ENCODE measurements around the gene PLAC8L1. TPM values are rescaled to one million over a fixed set of nuclear protein-coding genes. Genes with fewer than 3 reads are reported as not detected.

Gene PLAC8L1
- total and polyA plus RNA-seq, 2 of the 8 experiments (the other 6 are each of a cell fraction or from before 2014, with no cell fraction given), result 0.42 TPM; not detected in 1

DNA sequence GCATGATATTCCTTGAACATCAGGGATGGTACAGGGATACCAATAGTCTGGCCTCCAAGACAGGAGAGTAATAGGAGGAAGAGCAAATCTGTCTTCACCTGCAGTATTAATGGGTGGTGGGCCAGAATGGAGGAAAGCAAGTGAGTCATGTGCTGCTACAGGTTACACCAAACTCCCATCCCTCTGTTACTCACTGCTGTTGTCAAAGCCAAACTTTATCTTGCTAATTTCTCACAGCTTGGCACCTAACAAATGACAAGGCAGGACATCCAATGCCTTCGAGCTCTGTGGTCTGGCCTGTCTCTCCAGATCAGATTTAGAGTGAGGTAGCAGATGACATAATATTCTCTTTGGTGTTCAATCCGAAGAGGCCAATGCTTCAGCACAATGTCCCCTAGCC lies 26.8 kb downstream of the PLAC8L1 start:
- Histone ChIP-seq H2AK5ac (ENCODE audit: low read depth, low read length) (no peak overlapping the region), H3K79me1 (ENCODE audit: low read depth, low read length) (no peaks in the 10 kb centered on the region), H3K18ac (ENCODE audit: extremely low read depth, low read length) (no peak overlapping the region; the same call in 1 of the 2 replicates), H4K5ac (ENCODE audit: insufficient read length, low read depth, low read length) (no peak overlapping the region), H2BK5ac (ENCODE audit: low read depth, low read length) (no peak overlapping the region), H2AFZ (ENCODE audit: low read length) (no peak overlapping the region), H3K4me1 (replicated peaks in 1 of 4; ENCODE audit: control insufficient read depth in 3 of 4, insufficient read depth in 4 of 4, low read length in 3 of 4) (peaks cover 3 to 27% (median 18%) of the 10 kb centered on the region in 4 experiments; a peak in 6 of 7 replicates), H2BK120ac (replicated peaks; ENCODE audit: low read depth, low read length) (peak overlapping the region; percentile 82), H3K36me3 (ENCODE audit: control insufficient read depth in 2 of 4, insufficient read depth in 4 of 4, low read length in 3 of 4) (no peaks in the 10 kb centered on the region), H3K4me3 (ENCODE audit: extremely low read depth in 1 of 4, insufficient read depth in 2 of 4, low read depth in 3 of 4, low read length in 4 of 4) (no peak overlapping the region; a peak in 1 of 8 replicates), H3K27me3 (replicated peaks in 1 of 4; ENCODE audit: control insufficient read depth in 3 of 4, extremely low read depth in 1 of 4, insufficient read depth in 3 of 4, low read length in 3 of 4) (no peaks in the 10 kb centered on the region; a peak in 1 of 7 replicates), H2BK12ac (ENCODE audit: low read depth, low read length) (peak overlapping the region; percentile 13; the same call in 1 of the 2 replicates), H3K56ac (replicated peaks; ENCODE audit: insufficient read length, low read depth, low read length) (no peak overlapping the region), H2BK15ac (ENCODE audit: low read length) (no peak overlapping the region), H3K23ac (ENCODE audit: insufficient read length) (no peak overlapping the region), H3K79me2 (ENCODE audit: control insufficient read depth in 1 of 2, insufficient read depth in 2 of 2, low read length in 2 of 2) (no peaks in the 10 kb centered on the region), H3K4ac (replicated peaks; ENCODE audit: insufficient read length, low read depth, low read length) (no peak overlapping the region), H3K23me2 (ENCODE audit: low read depth, low read length) (0 out of 2 replicates have a peak, but pooled peaks cover under 1% of the 10 kb centered on the region), H3K9me3 (ENCODE audit: insufficient read depth in 2 of 2, low read depth in 1 of 2, low read length in 1 of 2) (no peaks in the 10 kb centered on the region), H4K91ac (replicated peaks; ENCODE audit: insufficient read length, low read length) (no peak overlapping the region), H3K14ac (ENCODE audit: insufficient read length) (no peak overlapping the region), H4K20me1 (replicated peaks in 1 of 2; ENCODE audit: control insufficient read depth in 1 of 2, insufficient read depth in 2 of 2, low read length in 2 of 2) (no peaks in the 10 kb centered on the region), H3K27ac (ENCODE audit: low read depth, low read length) (no peak overlapping the region), H2BK20ac (ENCODE audit: low read length) (peak overlapping the region; percentile 18; the same call in 1 of the 2 replicates), H3K9ac (replicated peaks in 1 of 4; ENCODE audit: extremely low read depth in 1 of 4, low read depth in 3 of 4, low read length in 3 of 4) (no peak overlapping the region), H4K8ac (ENCODE audit: extremely low read depth, insufficient read depth, low read length) (no peak overlapping the region), H3K4me2 (ENCODE audit: insufficient read depth in 1 of 2, low read depth in 2 of 2, low read length in 2 of 2) (peak overlapping the region; percentile 36 to 39; a peak in 3 of 4 replicates)
- TF ChIP-seq NANOG (IDR thresholded peaks at IDR 0.05; ENCODE audit: insufficient read depth, low read depth, low read length, poor library complexity, severe bottlenecking) (no peak), SIN3A (conservative IDR thresholded peaks at IDR 0.05 in 1 of 2, IDR thresholded peaks at IDR 0.05 in 1 of 2; ENCODE audit: low read depth in 1 of 2, low read length in 2 of 2) (peak in 1 of 2 experiments; percentile 67; a peak in 2 of 4 replicates)
- TF ChIP-seq, protein P1, sequence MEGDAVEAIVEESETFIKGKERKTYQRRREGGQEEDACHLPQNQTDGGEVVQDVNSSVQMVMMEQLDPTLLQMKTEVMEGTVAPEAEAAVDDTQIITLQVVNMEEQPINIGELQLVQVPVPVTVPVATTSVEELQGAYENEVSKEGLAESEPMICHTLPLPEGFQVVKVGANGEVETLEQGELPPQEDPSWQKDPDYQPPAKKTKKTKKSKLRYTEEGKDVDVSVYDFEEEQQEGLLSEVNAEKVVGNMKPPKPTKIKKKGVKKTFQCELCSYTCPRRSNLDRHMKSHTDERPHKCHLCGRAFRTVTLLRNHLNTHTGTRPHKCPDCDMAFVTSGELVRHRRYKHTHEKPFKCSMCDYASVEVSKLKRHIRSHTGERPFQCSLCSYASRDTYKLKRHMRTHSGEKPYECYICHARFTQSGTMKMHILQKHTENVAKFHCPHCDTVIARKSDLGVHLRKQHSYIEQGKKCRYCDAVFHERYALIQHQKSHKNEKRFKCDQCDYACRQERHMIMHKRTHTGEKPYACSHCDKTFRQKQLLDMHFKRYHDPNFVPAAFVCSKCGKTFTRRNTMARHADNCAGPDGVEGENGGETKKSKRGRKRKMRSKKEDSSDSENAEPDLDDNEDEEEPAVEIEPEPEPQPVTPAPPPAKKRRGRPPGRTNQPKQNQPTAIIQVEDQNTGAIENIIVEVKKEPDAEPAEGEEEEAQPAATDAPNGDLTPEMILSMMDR (IDR thresholded peaks at IDR 0.05; ENCODE audit: control extremely low read depth in 1 of 3, insufficient read depth in 1 of 3, low read depth in 1 of 3, low read length in 3 of 3), result no peak
- TF ChIP-seq, protein P2, sequence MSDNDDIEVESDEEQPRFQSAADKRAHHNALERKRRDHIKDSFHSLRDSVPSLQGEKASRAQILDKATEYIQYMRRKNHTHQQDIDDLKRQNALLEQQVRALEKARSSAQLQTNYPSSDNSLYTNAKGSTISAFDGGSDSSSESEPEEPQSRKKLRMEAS (IDR thresholded peaks at IDR 0.05), result 0 out of 2 replicates have a peak, but pooled peaks have one; percentile 48
- ChIA-PET POLR2A (ENCODE audit: partially characterized antibody) (interaction anchor here (1.1 to 1.2 kb wide), 2 partner anchors 8 to 14 kb away, joined by 3 read pairs; no protein-coding TSS in a partner anchor), CTCF (ENCODE audit: partially characterized antibody) (interaction anchor here (0.9 kb wide), 1 partner anchor 11 kb away, joined by 3 read pairs; no protein-coding TSS in a partner anchor)
- peak; percentile 96 for FAIRE-seq
- peak in 1 of 2 experiments; percentile 21 for DNase-seq (ENCODE audit: low read depth in 1 of 2, low spot score in 2 of 2)
- WGBS, 2 experiments (ENCODE audit: extremely low coverage in 1 of 2, insufficient coverage in 1 of 2, insufficient read length in 1 of 2, insufficient replicate concordance in 2 of 2, low coverage in 1 of 2, low lambda C conversion rate in 2 of 2, missing lambda C conversion rate in 1 of 2), result 19% methylated on average over 2 of the region's 2 CpGs; no CpG with 5 or more reads in 1 of the 2 experiments

Measured in H1 (cell line).